OCI-M1 (cell line): Measurements from ENCODE around the gene TOB1.
"Not testable (repeated sequence)": the region's sequence is repeated elsewhere in the genome, so short reads cannot be mapped to it uniquely, and the experiment has no call there.

Source experiments
- DNase-seq: peaks from one replicate; lab custom pipeline; 2025; lab: John Stamatoyannopoulos, UW

The TOB1 gene

GRCh38 chr17:50898369-50899004 lies 32.3 kb upstream of the TOB1 start:
- DNase-seq: no peak

DNA sequence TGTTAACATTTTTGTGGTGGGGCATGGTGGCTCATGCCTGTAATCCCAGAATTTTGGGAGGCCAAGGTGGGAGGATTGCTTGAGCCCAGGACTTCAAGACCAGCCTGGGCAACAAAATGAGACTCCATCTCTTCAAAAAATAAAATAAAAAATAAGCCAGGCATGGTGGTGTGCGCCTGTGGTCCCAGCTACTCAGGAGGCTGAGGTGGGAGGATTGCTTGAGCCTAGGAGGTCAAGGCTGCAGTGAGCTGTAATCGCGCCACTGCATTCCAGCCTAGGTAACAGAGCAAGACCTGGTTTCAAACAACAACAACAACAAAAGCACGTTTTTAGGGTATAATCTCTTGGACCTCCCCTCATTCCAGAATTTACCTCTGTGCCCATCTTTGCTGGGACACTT lies 28.4 kb upstream of the TOB1 start:
- not testable (repeated sequence) for DNase-seq

DNA sequence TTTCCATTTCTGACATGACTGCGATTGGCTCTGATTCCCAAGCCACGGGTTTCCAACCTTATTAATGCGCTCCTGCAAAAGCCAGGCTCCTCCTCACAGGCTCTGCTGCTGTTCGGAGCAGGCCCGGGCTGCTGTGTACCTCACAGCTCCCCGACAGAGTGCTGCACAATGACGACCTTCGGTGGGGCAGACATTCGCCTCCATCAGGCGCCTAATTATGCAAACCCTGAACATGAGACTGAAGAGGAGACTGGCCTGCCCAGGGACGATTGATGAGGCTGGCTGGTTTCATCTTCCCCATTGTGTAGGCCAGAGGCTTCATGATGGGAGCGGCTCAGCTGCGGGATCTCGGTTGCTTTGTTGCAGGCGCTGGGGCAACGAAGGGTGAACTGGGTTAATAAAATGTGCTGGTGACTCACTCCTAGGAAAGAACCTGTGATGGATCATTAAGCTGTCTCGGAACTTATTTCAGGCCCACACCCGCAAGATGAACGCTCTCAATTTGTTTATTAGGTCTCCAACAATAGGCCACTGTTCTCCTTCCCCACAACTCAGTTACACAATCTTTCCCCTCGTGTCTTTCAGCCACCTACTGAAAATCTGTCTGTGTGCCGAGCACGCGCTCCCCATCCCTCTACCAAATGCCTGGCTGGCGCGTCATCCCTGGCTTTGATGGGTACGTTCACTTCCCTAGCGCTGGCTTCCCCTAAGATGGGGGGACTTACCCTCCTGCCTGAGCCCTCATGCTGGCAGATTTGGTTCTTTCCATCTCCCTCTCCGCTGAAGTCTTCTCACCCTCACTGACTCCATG lies 27.2 kb upstream of the TOB1 start:
- no peak for DNase-seq

- DNase-seq: no peak
Observed at GRCh38 chr17:50892101-50892776, 26.1 kb upstream of the TOB1 start.

GRCh38 chr17:50891577-50891989 lies 25.4 kb upstream of the TOB1 start:
- DNase-seq: no peak

DNA sequence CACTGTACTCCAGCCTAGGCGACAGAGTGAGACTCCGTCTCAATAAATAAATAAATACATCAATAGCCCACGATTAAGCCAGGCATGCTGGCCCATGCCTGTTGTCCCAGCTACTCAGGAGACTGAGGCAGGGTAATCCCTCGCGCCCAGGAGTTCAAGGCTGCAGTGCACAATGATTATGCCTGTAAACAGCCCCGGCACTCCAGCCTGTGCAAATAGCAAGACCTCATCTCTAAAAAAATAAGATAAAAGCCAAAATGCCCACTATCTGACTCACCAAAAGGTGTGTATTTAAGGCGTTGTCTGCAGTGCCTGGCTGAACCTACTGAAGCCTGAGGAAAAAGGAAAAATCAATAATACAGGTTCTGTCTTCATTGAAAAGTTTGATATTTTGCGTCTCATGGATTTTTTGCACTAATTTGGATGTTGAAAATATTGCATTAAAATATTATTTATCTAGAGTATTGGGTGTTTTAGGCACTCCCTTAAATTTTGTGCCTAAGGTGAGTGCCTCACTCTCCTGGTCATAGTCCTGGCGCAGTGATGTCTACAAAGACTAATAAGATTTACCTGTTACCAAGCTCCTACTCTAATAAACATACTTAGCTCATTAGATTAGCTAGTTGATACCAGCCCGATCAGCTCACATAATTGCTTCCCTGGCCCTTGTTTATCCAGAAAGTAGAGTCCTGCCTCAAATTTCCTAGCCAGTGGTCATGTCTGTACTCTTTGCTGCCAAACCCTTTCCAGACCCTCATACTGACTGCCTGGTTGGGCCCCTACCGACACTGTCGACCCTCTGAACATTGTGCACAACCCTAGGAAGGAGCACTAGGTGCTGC lies 24.7 kb upstream of the TOB1 start:
- no peak for DNase-seq

GRCh38 chr17:50889528-50890118 lies 23.5 kb upstream of the TOB1 start:
- DNase-seq: no peak

DNA sequence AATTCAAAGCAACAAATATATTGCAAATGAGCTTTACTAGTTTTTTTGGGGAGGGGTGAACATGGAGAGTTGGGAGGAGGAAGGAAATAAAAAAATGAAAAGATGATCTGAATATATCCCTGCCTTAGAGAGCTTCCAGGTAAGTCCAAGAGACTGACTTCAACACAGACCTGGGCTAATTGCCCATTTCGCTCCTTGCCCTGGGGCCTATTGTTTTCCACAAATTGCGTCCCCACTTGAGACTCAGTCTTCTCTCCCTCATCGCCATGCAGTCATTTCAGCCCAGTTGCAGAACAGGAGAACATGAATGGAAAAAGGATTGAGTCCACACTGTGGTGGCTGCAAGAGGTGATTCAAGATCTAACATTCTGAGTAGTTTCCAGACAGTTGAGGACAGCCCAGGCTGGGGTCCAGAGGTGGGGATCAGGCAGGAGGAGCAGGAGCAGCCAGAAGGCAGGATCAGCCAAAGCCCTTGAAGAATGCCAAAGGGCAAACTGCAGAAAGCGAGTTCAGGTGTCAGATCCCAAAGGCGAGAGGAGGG lies 21.6 kb upstream of the TOB1 start:
- no peak for DNase-seq

DNA sequence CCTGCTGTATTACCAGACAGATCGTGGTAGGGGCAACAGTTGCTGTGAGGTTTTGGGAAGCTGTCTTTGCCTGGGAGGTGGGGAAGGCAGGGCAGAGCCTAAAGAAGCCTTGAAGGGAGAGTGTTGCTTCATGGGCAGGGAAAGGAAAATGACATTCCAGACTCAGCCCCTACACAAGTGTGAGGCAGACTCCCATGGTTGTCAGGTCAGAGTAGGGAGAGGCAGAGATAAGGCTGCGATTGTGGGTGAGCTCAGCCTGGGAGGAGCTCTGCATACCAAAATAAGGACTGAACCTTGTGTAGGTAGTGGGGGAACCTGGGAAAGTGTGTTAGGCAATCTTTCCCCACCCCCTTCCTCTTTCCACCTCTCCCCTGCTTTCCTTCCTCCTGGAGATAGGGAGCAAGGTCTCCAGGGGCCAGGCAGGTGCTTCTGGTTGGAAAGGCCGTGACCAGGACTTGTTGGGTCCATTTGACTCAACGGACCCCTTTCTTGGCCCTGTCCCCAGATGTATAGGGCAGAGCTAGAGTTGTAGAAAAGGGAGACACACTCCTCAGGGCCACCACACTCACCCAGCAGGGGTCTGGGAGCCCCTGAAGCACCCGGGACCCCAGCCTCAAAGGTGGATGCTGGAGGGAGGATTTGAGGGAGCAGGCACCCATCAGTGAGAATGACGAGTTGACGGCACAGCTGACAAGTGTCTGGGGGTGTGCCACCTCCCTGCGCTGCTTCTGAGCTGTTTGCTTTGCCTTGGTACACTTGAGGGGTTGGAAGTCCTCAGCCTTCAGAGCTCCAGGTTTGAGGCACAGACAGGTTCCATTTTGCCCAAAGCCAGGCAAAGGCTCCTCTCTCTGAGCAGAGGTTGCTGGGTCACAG lies 18.5 kb upstream of the TOB1 start:
- DNase-seq: peak; percentile 38

GRCh38 chr17:50883850-50884438 lies 17.8 kb upstream of the TOB1 start:
- DNase-seq: peak; percentile 73

GRCh38 chr17:50882851-50883250 lies 16.7 kb upstream of the TOB1 start:
- DNase-seq: no peak

DNA sequence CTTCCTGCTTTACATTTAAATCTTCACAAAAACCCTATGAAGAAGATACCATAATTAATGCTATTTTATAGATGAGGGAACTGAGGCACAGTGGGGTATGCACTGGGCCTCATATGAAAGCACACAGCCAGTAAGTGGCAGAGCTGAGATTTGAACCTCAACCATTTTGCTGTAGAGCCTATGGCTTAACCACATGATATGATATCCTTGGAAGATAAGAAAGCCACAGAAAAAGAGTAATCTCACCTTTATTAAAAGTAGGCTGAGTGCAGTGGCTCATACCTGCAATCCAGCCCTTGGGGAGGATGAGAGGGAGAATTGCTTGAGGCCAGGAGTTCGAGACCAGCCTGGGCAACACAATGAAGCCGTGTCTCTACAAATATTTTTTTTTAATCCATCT lies 15.0 kb upstream of the TOB1 start:
- no peak for DNase-seq

- DNase-seq: no peak
Observed at GRCh38 chr17:50879086-50879485, 12.9 kb upstream of the TOB1 start.

- DNase-seq: no peak
Observed at GRCh38 chr17:50877838-50878237, 11.7 kb upstream of the TOB1 start.

- not testable (repeated sequence) for DNase-seq
Observed at GRCh38 chr17:50877042-50877441, 10.9 kb upstream of the TOB1 start.

- no peak for DNase-seq
Observed at GRCh38 chr17:50875074-50875473, 8.9 kb upstream of the TOB1 start.

- DNase-seq: no peak
Observed at GRCh38 chr17:50872710-50873424, 6.7 kb upstream of the TOB1 start.

GRCh38 chr17:50871898-50872297 lies 5.7 kb upstream of the TOB1 start:
- DNase-seq: peak; percentile 5

- no peak for DNase-seq
Observed at GRCh38 chr17:50871364-50871763, 5.2 kb upstream of the TOB1 start.
